Endothelial cell (in vitro differentiated cells): Measurements from ENCODE around the gene ELN. TPM values are rescaled to one million over a fixed set of nuclear protein-coding genes. Genes with fewer than 3 reads are reported as not detected.

ENCODE experiments used
- DNase-seq: peaks from one replicate; pipeline ENCODE4 v3.0.0; 2021; ENCODE audit warnings: low spot score
- H3K27ac Mint-ChIP-seq: one replicate; pipeline ENCODE4 v1.8.0; 2021; ENCODE audit warnings: mixed read lengths, inconsistent platforms; ENCODE audit not compliant: unreplicated experiment
- H3K27me3 Mint-ChIP-seq: one replicate; pipeline ENCODE4 v1.8.0; 2021; ENCODE audit warnings: mild to moderate bottlenecking, moderate library complexity, mixed read lengths, inconsistent platforms; ENCODE audit not compliant: unreplicated experiment
- H3K36me3 Mint-ChIP-seq: one replicate; pipeline ENCODE4 v1.8.0; 2021; ENCODE audit warnings: mild to moderate bottlenecking, low read depth, mixed read lengths, inconsistent platforms; ENCODE audit not compliant: unreplicated experiment
- H3K4me1 Mint-ChIP-seq: one replicate; pipeline ENCODE4 v1.8.0; 2021; ENCODE audit warnings: mild to moderate bottlenecking, mixed read lengths, inconsistent platforms; ENCODE audit not compliant: unreplicated experiment
- H3K4me3 Mint-ChIP-seq: one replicate; pipeline ENCODE4 v1.8.0; 2021; ENCODE audit warnings: mild to moderate bottlenecking, mixed read lengths, inconsistent platforms; ENCODE audit not compliant: unreplicated experiment
- H3K9me3 Mint-ChIP-seq: one replicate; pipeline ENCODE4 v1.8.0; 2021; ENCODE audit warnings: mixed read lengths, inconsistent platforms; ENCODE audit not compliant: unreplicated experiment
- CTCF ChIP-seq: fragments of 200-600 bp; sonication (generic); IDR thresholded peaks from one replicate; pipeline ENCODE4 v1.5.0; 2021; ENCODE audit warnings: antibody characterized with exemption; ENCODE audit not compliant: unreplicated experiment
- total RNA-seq: library from RNA; stranded (reverse); fragmentation: NEBNext Ultra II Directional; extraction: Animal tissue kit (Norgen Biotek cat#: 25700); gene quantifications from one replicate; pipeline ENCODE4 v1.2.1, GENCODE V29; 2021; ENCODE audit not compliant: unreplicated experiment

The ELN gene
- total RNA-seq, 1 donor from 2014 or later = 44.8 TPM

- Mint-ChIP-seq H3K4me3 (no peak overlapping the region), H3K9me3 (no peaks in the 10 kb centered on the region), H3K27ac (no peak overlapping the region), H3K36me3 (peaks cover 8% of the 10 kb centered on the region), H3K4me1 (peaks cover 29% of the 10 kb centered on the region), H3K27me3 (peaks cover 8% of the 10 kb centered on the region)
- DNase-seq = no peak
- no peak for TF ChIP-seq CTCF
Observed at GRCh38 chr7:74033372-74034311, 5.7 kb downstream of the ELN start.

- H3K27ac Mint-ChIP-seq = peak overlapping the region; percentile 46
- no peak for DNase-seq
Observed at GRCh38 chr7:74037609-74038008, 9.6 kb downstream of the ELN start.

GRCh38 chr7:74038194-74038961, 10.4 kb downstream of the ELN start:
- H3K4me3 Mint-ChIP-seq = no peak overlapping the region
- no peak for TF ChIP-seq CTCF
- peaks cover 31% of the 10 kb centered on the region for H3K4me1 Mint-ChIP-seq
- no peak for DNase-seq
- H3K36me3 Mint-ChIP-seq = peaks cover 3% of the 10 kb centered on the region
- H3K9me3 Mint-ChIP-seq = no peaks in the 10 kb centered on the region
- no peak overlapping the region for H3K27ac Mint-ChIP-seq
- peaks cover 8% of the 10 kb centered on the region for H3K27me3 Mint-ChIP-seq

More at GRCh38 chr7:74037609-74038008, 9.6 kb downstream of the ELN start:
- H3K4me3 Mint-ChIP-seq = no peak overlapping the region
- no peaks in the 10 kb centered on the region for H3K9me3 Mint-ChIP-seq
- H3K4me1 Mint-ChIP-seq = peaks cover 29% of the 10 kb centered on the region
- peaks cover 8% of the 10 kb centered on the region for H3K27me3 Mint-ChIP-seq
- peaks cover 6% of the 10 kb centered on the region for H3K36me3 Mint-ChIP-seq
- no peak for TF ChIP-seq CTCF

- TF ChIP-seq CTCF = no peak
- H3K4me1 Mint-ChIP-seq = peaks cover 33% of the 10 kb centered on the region
- DNase-seq = no peak
- H3K4me3 Mint-ChIP-seq = no peak overlapping the region
- H3K27me3 Mint-ChIP-seq = peaks cover 8% of the 10 kb centered on the region
- H3K36me3 Mint-ChIP-seq = peaks cover 3% of the 10 kb centered on the region
- H3K27ac Mint-ChIP-seq = no peak overlapping the region
- no peaks in the 10 kb centered on the region for H3K9me3 Mint-ChIP-seq
Observed at GRCh38 chr7:74039337-74039736, 11.4 kb downstream of the ELN start.
